ENCODE results near the gene GCGR.

GCGR gene

GRCh38 chr17:81832608-81833159, 28.7 kb downstream of the GCGR start (continued):
- no peak for TF ChIP-seq TCF7L2 (IDR thresholded peaks at IDR 0.05; ENCODE audit: borderline replicate concordance, low read depth, low read length)
- TF ChIP-seq ZNF248 (tag by site-specific recombination; IDR thresholded peaks at IDR 0.05) = no peak
- no peak for TF ChIP-seq ZNF16 (tag by site-specific recombination; IDR thresholded peaks at IDR 0.05; ENCODE audit: low read depth)
- no peak for TF ChIP-seq RBAK (tag by site-specific recombination; IDR thresholded peaks at IDR 0.05)
- no peak for TF ChIP-seq CTCF (tag by site-specific recombination; IDR thresholded peaks at IDR 0.05)
- no peak for TF ChIP-seq ZNF416 (tag by site-specific recombination; IDR thresholded peaks at IDR 0.05)
- no peak for TF ChIP-seq ZNF138 (tag by site-specific recombination; IDR thresholded peaks at IDR 0.05; ENCODE audit: borderline replicate concordance)
- no peak for TF ChIP-seq ZNF600 (tag by site-specific recombination; IDR thresholded peaks at IDR 0.05)
- TF ChIP-seq ZNF768 (tag by site-specific recombination; IDR thresholded peaks at IDR 0.05) = no peak
- TF ChIP-seq ZNF747 (tag by site-specific recombination; IDR thresholded peaks at IDR 0.05) = no peak
- TF ChIP-seq ZNF23 (tag by site-specific recombination; IDR thresholded peaks at IDR 0.05; ENCODE audit: borderline replicate concordance) = no peak
- TF ChIP-seq ZNF664 (tag by site-specific recombination; IDR thresholded peaks at IDR 0.05) = no peak
- TF ChIP-seq SETDB1 (IDR thresholded peaks at IDR 0.05; ENCODE audit: insufficient read length, low read length) = no peak
- no peak for TF ChIP-seq MZF1 (tag by site-specific recombination; IDR thresholded peaks at IDR 0.05; ENCODE audit: borderline replicate concordance)
- TF ChIP-seq ZNF639 (tag by site-specific recombination; IDR thresholded peaks at IDR 0.05) = no peak
- no peak for TF ChIP-seq ZNF843 (tag by site-specific recombination; IDR thresholded peaks at IDR 0.05)
- no peak for TF ChIP-seq ZNF112 (tag by site-specific recombination; IDR thresholded peaks at IDR 0.05)
- no peak for TF ChIP-seq ZNF548 (tag by site-specific recombination; IDR thresholded peaks at IDR 0.05)
- peak; percentile 67 for TF ChIP-seq SP2 (tag by site-specific recombination; IDR thresholded peaks at IDR 0.05)
- no peak for TF ChIP-seq ZNF776 (tag by site-specific recombination; IDR thresholded peaks at IDR 0.05; ENCODE audit: borderline replicate concordance)
- no peak for TF ChIP-seq ZNF362 (tag by site-specific recombination; IDR thresholded peaks at IDR 0.05)
- TF ChIP-seq ZFP37 (tag by site-specific recombination; IDR thresholded peaks at IDR 0.05) = no peak
- TF ChIP-seq ZBTB21 (tag by site-specific recombination; IDR thresholded peaks at IDR 0.05) = no peak
- TF ChIP-seq ZNF629 (tag by site-specific recombination; IDR thresholded peaks at IDR 0.05) = no peak
- TF ChIP-seq PRDM4 (tag by site-specific recombination; IDR thresholded peaks at IDR 0.05) = no peak
- TF ChIP-seq ZFP41 (tag by site-specific recombination; IDR thresholded peaks at IDR 0.05; ENCODE audit: borderline replicate concordance) = no peak
- no peak for TF ChIP-seq TSHZ1 (tag by site-specific recombination; IDR thresholded peaks at IDR 0.05; ENCODE audit: borderline replicate concordance)
- no peak for TF ChIP-seq ZNF701 (tag by site-specific recombination; IDR thresholded peaks at IDR 0.05)
- TF ChIP-seq ZNF274 (IDR thresholded peaks at IDR 0.05; ENCODE audit: low read length) = no peak
- TF ChIP-seq ZNF274 (tag by site-specific recombination; IDR thresholded peaks at IDR 0.05; ENCODE audit: borderline replicate concordance) = no peak
- no peak for TF ChIP-seq ZNF792 (tag by site-specific recombination; IDR thresholded peaks at IDR 0.05)
- no peak for TF ChIP-seq ZNF266 (tag by site-specific recombination; IDR thresholded peaks at IDR 0.05; ENCODE audit: low read depth)
- TF ChIP-seq GLI4 (tag by site-specific recombination; IDR thresholded peaks at IDR 0.05) = no peak
